Measurements from ENCODE around the gene SMIM33.
"Not testable (repeated sequence)": the region's sequence is repeated elsewhere in the genome, so short reads cannot be mapped to it uniquely, and the experiment has no call there.

Gene SMIM33

GRCh38 chr5:139481580-139482049 lies 10.8 kb downstream of the SMIM33 start:
- DNase-seq (ENCODE audit: insufficient read length, low spot score) (no peak), FAIRE-seq (no peak)

- DNase-seq (ENCODE audit: insufficient read length, low spot score) = no peak
- FAIRE-seq = peak; percentile 96
Measured at GRCh38 chr5:139482050-139482889, 11.5 kb downstream of the SMIM33 start, which contains the start of gene STING1. Gene STING1, minus strand, starts transcription at chr5:139482758. Its CDS starts 1,054 bp downstream, at chr5:139481704.

GRCh38 chr5:139482890-139483208 lies 12.0 kb downstream of the SMIM33 start:
- DNase-seq (ENCODE audit: insufficient read length, low spot score); FAIRE-seq: not testable (repeated sequence)

- DNase-seq (ENCODE audit: insufficient read length, low spot score) = no peak
- no peak for FAIRE-seq
Measured at GRCh38 chr5:139486201-139486600, 15.4 kb downstream of the SMIM33 start.

GRCh38 chr5:139488260-139488659 lies 17.5 kb downstream of the SMIM33 start:
- FAIRE-seq = peak; percentile 52
- no peak for DNase-seq (ENCODE audit: insufficient read length, low spot score)

GRCh38 chr5:139492700-139493192 lies 21.9 kb downstream of the SMIM33 start:
- DNase-seq (ENCODE audit: insufficient read length, low spot score) (no peak), FAIRE-seq (no peak)

GRCh38 chr5:139494256-139494655 lies 23.5 kb downstream of the SMIM33 start:
- FAIRE-seq (no peak), DNase-seq (ENCODE audit: insufficient read length, low spot score) (no peak)

- DNase-seq (ENCODE audit: insufficient read length, low spot score) (no peak), FAIRE-seq (no peak)
Measured at GRCh38 chr5:139494832-139495231, 24.0 kb downstream of the SMIM33 start.

- no peak for FAIRE-seq
Measured at GRCh38 chr5:139495638-139496435, 25.0 kb downstream of the SMIM33 start.

GRCh38 chr5:139501381-139501780 lies 30.6 kb downstream of the SMIM33 start:
- no peak for FAIRE-seq

More at GRCh38 chr5:139495638-139496435, 25.0 kb downstream of the SMIM33 start:
- DNase-seq (ENCODE audit: insufficient read length, low spot score) = no peak

GRCh38 chr5:139503036-139503817 lies 32.4 kb downstream of the SMIM33 start:
- not testable (repeated sequence) for DNase-seq (ENCODE audit: insufficient read length, low spot score); FAIRE-seq

More at GRCh38 chr5:139501381-139501780, 30.6 kb downstream of the SMIM33 start:
- no peak for DNase-seq (ENCODE audit: insufficient read length, low spot score)

- DNase-seq (ENCODE audit: insufficient read length, low spot score); FAIRE-seq: not testable (repeated sequence)
Measured at GRCh38 chr5:139503879-139504278, 33.1 kb downstream of the SMIM33 start.

GRCh38 chr5:139504722-139505121 lies 33.9 kb downstream of the SMIM33 start:
- not testable (repeated sequence) for FAIRE-seq

GRCh38 chr5:139512786-139513390 lies 42.1 kb downstream of the SMIM33 start:
- FAIRE-seq = no peak
- no peak for DNase-seq (ENCODE audit: insufficient read length, low spot score)

More at GRCh38 chr5:139504722-139505121, 33.9 kb downstream of the SMIM33 start:
- not testable (repeated sequence) for DNase-seq (ENCODE audit: insufficient read length, low spot score)

GRCh38 chr5:139513434-139513833 lies 42.6 kb downstream of the SMIM33 start:
- FAIRE-seq (peak; percentile 68), DNase-seq (ENCODE audit: insufficient read length, low spot score) (peak; percentile 31)

GRCh38 chr5:139513852-139514485 lies 43.2 kb downstream of the SMIM33 start:
- no peak for FAIRE-seq
- DNase-seq (ENCODE audit: insufficient read length, low spot score) = no peak

- no peak for DNase-seq (ENCODE audit: insufficient read length, low spot score)
- FAIRE-seq = no peak
Measured at GRCh38 chr5:139514486-139514856, 43.7 kb downstream of the SMIM33 start.

GRCh38 chr5:139517683-139518564 lies 47.1 kb downstream of the SMIM33 start:
- FAIRE-seq (peak; percentile 62), DNase-seq (ENCODE audit: insufficient read length, low spot score) (peak; percentile 75)

Data from GM19239 (cell line).